A673 (cell line): ENCODE data around the gene NETO1.

Experiments
- EZH2 ChIP-seq: fragments of 200-600 bp; sonication (generic); IDR thresholded peaks from 2 replicates; pipeline ENCODE4 v1.6.1; 2017; ENCODE audit warnings: borderline replicate concordance, low read depth, mild to moderate bottlenecking, mixed read lengths, antibody characterized with exemption, low read length; ENCODE audit not compliant: poor library complexity, severe bottlenecking
- TF ChIP-seq, protein P1 (sequence below): fragments of 300-800, 200-600 bp; sonication (generic); conservative IDR thresholded peaks from 2 replicates; pipeline ENCODE4 v1.5.1; 2017; ENCODE audit warnings: low read depth, mild to moderate bottlenecking, antibody characterized with exemption, low read length, moderate library complexity, mixed read lengths

DNA sequence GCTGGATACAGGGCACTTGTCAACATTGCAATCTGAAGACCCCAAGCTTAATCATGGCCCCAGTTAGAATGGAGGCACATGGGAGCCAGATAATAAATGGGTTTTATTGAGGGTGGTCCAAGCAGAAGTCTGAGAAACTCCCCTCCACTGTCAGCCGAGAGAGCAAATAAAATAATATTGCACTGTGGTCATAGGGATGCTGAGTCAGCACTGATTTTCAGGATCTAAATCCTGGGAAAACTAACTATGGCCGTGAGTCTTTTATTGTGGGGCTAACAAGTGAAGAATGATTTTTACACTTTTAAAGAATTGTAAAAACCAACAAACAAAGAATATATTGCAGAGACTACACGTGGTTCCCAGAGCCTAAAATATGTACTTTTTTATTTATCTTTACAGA is 31.1 kb upstream of the NETO1 start:
- TF ChIP-seq, protein P1, sequence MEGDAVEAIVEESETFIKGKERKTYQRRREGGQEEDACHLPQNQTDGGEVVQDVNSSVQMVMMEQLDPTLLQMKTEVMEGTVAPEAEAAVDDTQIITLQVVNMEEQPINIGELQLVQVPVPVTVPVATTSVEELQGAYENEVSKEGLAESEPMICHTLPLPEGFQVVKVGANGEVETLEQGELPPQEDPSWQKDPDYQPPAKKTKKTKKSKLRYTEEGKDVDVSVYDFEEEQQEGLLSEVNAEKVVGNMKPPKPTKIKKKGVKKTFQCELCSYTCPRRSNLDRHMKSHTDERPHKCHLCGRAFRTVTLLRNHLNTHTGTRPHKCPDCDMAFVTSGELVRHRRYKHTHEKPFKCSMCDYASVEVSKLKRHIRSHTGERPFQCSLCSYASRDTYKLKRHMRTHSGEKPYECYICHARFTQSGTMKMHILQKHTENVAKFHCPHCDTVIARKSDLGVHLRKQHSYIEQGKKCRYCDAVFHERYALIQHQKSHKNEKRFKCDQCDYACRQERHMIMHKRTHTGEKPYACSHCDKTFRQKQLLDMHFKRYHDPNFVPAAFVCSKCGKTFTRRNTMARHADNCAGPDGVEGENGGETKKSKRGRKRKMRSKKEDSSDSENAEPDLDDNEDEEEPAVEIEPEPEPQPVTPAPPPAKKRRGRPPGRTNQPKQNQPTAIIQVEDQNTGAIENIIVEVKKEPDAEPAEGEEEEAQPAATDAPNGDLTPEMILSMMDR, result no peak
- no peak for TF ChIP-seq EZH2
